DND-41 (cell line): ENCODE data around the gene OR6T1.

Source experiments
- CTCF ChIP-seq: IDR thresholded peaks from 2 replicates; pipeline ENCODE4 v1.5.1; 2012; ENCODE audit warnings: borderline replicate concordance, low read length, moderate library complexity, mild to moderate bottlenecking; ENCODE audit not compliant: poor library complexity, severe bottlenecking; ENCODE audit errors: extremely low read depth
- EZH2 ChIP-seq: IDR thresholded peaks from 3 replicates; pipeline ENCODE4 v1.6.1; 2012; ENCODE audit warnings: borderline replicate concordance, low read depth, mild to moderate bottlenecking, moderate library complexity, low read length, inconsistent platforms; ENCODE audit not compliant: severe bottlenecking

GRCh38 chr11:123943738-123944137 is at the start of gene OR6T1:
- TF ChIP-seq CTCF (no peak), EZH2 (no peak)
